Esophagus muscularis mucosa (tissue), 3 donors: ENCODE data around the gene NADSYN1.

Experiments used
- POLR2A ChIP-seq: fragments of 450-650 bp; IDR thresholded peaks from one replicate; pipeline ENCODE4 v1.6.1; 2017; ENCODE audit warnings: antibody characterized with exemption, moderate library complexity, mild to moderate bottlenecking, low read depth
- POLR2AphosphoS5 ChIP-seq, 2 donors: sonication (generic); formaldehyde crosslinking; IDR thresholded peaks; one replicate each; pipeline ENCODE4 v1.6.1; 2017; ENCODE audit warnings: antibody characterized with exemption in 2 of 2
- TF ChIP-seq, protein P1 (sequence below), 3 experiments: fragments of 200-600 bp in 2 of 3; fragments of 450-650 bp in 1 of 3; sonication (generic) in 2 of 3; IDR thresholded peaks; one replicate each; pipeline ENCODE4 v1.5.1; 2017 to 2019; ENCODE audit warnings: antibody characterized with exemption in 3 of 3, mild to moderate bottlenecking in 2 of 3, moderate library complexity in 1 of 3

DNA sequence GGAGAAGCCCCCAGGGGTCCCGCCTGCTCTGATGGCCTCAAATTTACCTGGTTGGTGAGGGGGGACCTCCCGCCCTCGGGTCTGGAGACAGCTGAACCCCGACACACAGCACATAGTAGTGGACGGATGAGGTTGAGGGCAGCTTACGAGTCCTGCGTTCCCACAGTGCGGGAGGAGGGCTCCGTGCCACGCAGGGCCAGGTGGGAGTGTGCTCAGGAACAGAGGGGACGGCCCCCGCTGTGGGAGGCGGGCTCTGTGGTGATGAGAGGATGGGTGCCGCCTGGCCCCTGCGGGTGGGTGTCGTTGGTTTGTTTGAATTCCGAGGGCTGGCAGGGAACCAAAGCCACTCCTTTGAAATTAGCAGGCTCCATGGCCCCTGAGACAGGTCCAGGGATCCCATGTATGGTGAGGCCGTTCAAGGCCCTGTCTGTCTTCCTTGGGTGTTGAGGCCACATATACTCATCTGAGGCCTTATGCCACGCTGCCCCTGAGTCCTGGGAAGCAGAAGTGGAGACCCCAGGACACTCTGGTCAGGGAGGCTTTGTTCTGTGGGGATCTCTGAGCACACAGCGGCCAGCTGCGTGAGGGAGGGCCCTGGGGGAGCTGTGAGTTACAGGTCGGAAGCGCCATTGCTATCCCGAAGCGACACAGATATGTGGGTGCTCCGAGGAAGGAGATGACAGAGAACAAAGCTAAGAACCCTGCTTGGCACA is 21.9 kb downstream of the NADSYN1 start:
- TF ChIP-seq, protein P1, sequence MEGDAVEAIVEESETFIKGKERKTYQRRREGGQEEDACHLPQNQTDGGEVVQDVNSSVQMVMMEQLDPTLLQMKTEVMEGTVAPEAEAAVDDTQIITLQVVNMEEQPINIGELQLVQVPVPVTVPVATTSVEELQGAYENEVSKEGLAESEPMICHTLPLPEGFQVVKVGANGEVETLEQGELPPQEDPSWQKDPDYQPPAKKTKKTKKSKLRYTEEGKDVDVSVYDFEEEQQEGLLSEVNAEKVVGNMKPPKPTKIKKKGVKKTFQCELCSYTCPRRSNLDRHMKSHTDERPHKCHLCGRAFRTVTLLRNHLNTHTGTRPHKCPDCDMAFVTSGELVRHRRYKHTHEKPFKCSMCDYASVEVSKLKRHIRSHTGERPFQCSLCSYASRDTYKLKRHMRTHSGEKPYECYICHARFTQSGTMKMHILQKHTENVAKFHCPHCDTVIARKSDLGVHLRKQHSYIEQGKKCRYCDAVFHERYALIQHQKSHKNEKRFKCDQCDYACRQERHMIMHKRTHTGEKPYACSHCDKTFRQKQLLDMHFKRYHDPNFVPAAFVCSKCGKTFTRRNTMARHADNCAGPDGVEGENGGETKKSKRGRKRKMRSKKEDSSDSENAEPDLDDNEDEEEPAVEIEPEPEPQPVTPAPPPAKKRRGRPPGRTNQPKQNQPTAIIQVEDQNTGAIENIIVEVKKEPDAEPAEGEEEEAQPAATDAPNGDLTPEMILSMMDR (IDR thresholded peaks at IDR 0.05), result no peak
- TF ChIP-seq POLR2A, result no peak
- no peak for TF ChIP-seq POLR2AphosphoS5 (IDR thresholded peaks at IDR 0.05)
